HepG2 (cell line): Measurements from ENCODE around the gene C11orf24. TPM values are rescaled to one million over a fixed set of nuclear protein-coding genes. Genes with fewer than 3 reads are reported as not detected.

Experiments
- BORCS8-MEF2B ChIP-seq: sonication (generic); formaldehyde crosslinking; IDR thresholded peaks from 2 replicates; pipeline ENCODE4 v1.8.0; 2022; ENCODE audit warnings: mild to moderate bottlenecking, missing genetic modification reagents
- BRCA1 ChIP-seq: sonication (generic); formaldehyde crosslinking; IDR thresholded peaks from 2 replicates; pipeline ENCODE4 v1.4.0; 2020; ENCODE audit warnings: missing genetic modification reagents
- EHMT2 ChIP-seq: fragments of 200-600 bp; sonication (generic); IDR thresholded peaks from 2 replicates; pipeline ENCODE4 v1.7.0; 2017; ENCODE audit warnings: antibody characterized with exemption, low read depth, low read length, borderline replicate concordance
- HNRNPH1 ChIP-seq: fragments of 200-400 bp; formaldehyde crosslinking; optimal IDR thresholded peaks from 2 replicates; pipeline ENCODE3; 2017; ENCODE audit warnings: mild to moderate bottlenecking, low read depth, low read length
- HOXA3 ChIP-seq: sonication (generic); formaldehyde crosslinking; IDR thresholded peaks from 2 replicates; pipeline ENCODE4 v1.5.0; 2020; ENCODE audit warnings: missing genetic modification reagents
- IKZF5 ChIP-seq: IDR thresholded peaks from 2 replicates; pipeline ENCODE4 v1.6.1; 2018; ENCODE audit warnings: missing genetic modification reagents, mild to moderate bottlenecking, missing compliant biosample characterization
- KLF13 ChIP-seq: sonication (generic); formaldehyde crosslinking; IDR thresholded peaks from 2 replicates; pipeline ENCODE4 v1.4.0; 2020; ENCODE audit warnings: mild to moderate bottlenecking, missing genetic modification reagents
- MBNL3 ChIP-seq: fragments of 250-450 bp; sonication (Bioruptor Pico); conservative IDR thresholded peaks from 2 replicates; pipeline ENCODE4 v1.8.0; 2022; ENCODE audit warnings: mild to moderate bottlenecking, inconsistent platforms
- ZKSCAN8 ChIP-seq: IDR thresholded peaks from 2 replicates; pipeline ENCODE4 v1.6.1; 2016; ENCODE audit warnings: borderline replicate concordance, missing genetic modification reagents, missing compliant biosample characterization
- ZNF180 ChIP-seq: sonication (generic); formaldehyde crosslinking; IDR thresholded peaks from 2 replicates; pipeline ENCODE4 v1.4.0; 2020; ENCODE audit warnings: low read depth, missing genetic modification reagents, borderline replicate concordance
- ZNF367 ChIP-seq: sonication (generic); formaldehyde crosslinking; IDR thresholded peaks from 2 replicates; pipeline ENCODE4 v1.4.0; 2020; ENCODE audit warnings: missing genetic modification reagents, borderline replicate concordance
- ZNF484 ChIP-seq: sonication (generic); formaldehyde crosslinking; IDR thresholded peaks from 2 replicates; pipeline ENCODE4 v1.5.1; 2020; ENCODE audit warnings: mild to moderate bottlenecking, low read depth, missing genetic modification reagents, borderline replicate concordance
- polyA plus RNA-seq, 8 experiments: library from polyadenylated mRNA; depleted of rRNA in 3 of 8; stranded (reverse) in 7 of 8; unstranded in 1 of 8; fragments of >200 nt; fragmentation: Illumina TruSeq in 4 of 8; extraction: Trizol in 4 of 8; gene quantifications; 2 replicates each; pipeline versions ENCODE4 v1.2.1 to v1.2.3, GENCODE V29; 2011 to 2016; ENCODE audit warnings: low read depth in 4 of 8, missing spikeins in 1 of 8, mixed read lengths in 1 of 8; ENCODE audit not compliant: insufficient read depth in 1 of 8
- total RNA-seq, 5 experiments: library from RNA; depleted of rRNA; stranded (reverse); fragments of >200 nt; fragmentation: Illumina TruSeq; extraction: Trizol; gene quantifications; 2 replicates each; pipeline ENCODE4 v1.2.3, GENCODE V29; 2016; ENCODE audit warnings: low read depth in 1 of 5
- TF ChIP-seq, protein P1 (sequence below): sonication (generic); formaldehyde crosslinking; IDR thresholded peaks from 2 replicates; pipeline ENCODE4 v1.8.1; 2023; ENCODE audit warnings: missing genetic modification reagents, inconsistent platforms, borderline replicate concordance
- TF ChIP-seq, protein P2 (sequence below): sonication (generic); formaldehyde crosslinking; IDR thresholded peaks from 2 replicates; pipeline ENCODE4 v1.4.0; 2020; ENCODE audit warnings: missing genetic modification reagents, borderline replicate concordance
- TF ChIP-seq, protein P3 (sequence below): sonication (generic); formaldehyde crosslinking; IDR thresholded peaks from 2 replicates; pipeline ENCODE4 v1.4.0; 2020; ENCODE audit warnings: missing genetic modification reagents, borderline replicate concordance
- TF ChIP-seq, protein P4 (sequence below): IDR thresholded peaks from 2 replicates; pipeline ENCODE4 v1.6.1; 2016
- TF ChIP-seq, protein P5 (sequence below): sonication (generic); formaldehyde crosslinking; IDR thresholded peaks from 2 replicates; pipeline ENCODE4 v1.9.0; 2021; ENCODE audit warnings: missing genetic modification reagents, mild to moderate bottlenecking, borderline replicate concordance

The C11orf24 gene
- total and polyA plus RNA-seq, 2 of the 13 experiments (the other 11 are each of a cell fraction or from before 2014, with no cell fraction given): 52.9 to 55.5 TPM

GRCh38 chr11:68256331-68256741 is 15.4 kb downstream of the C11orf24 start (continued):
- TF ChIP-seq, protein P1, sequence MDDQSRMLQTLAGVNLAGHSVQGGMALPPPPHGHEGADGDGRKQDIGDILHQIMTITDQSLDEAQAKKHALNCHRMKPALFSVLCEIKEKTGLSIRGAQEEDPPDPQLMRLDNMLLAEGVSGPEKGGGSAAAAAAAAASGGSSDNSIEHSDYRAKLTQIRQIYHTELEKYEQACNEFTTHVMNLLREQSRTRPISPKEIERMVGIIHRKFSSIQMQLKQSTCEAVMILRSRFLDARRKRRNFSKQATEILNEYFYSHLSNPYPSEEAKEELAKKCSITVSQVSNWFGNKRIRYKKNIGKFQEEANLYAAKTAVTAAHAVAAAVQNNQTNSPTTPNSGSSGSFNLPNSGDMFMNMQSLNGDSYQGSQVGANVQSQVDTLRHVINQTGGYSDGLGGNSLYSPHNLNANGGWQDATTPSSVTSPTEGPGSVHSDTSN (CRISPR knock-in tag): no peak
- TF ChIP-seq, protein P2, sequence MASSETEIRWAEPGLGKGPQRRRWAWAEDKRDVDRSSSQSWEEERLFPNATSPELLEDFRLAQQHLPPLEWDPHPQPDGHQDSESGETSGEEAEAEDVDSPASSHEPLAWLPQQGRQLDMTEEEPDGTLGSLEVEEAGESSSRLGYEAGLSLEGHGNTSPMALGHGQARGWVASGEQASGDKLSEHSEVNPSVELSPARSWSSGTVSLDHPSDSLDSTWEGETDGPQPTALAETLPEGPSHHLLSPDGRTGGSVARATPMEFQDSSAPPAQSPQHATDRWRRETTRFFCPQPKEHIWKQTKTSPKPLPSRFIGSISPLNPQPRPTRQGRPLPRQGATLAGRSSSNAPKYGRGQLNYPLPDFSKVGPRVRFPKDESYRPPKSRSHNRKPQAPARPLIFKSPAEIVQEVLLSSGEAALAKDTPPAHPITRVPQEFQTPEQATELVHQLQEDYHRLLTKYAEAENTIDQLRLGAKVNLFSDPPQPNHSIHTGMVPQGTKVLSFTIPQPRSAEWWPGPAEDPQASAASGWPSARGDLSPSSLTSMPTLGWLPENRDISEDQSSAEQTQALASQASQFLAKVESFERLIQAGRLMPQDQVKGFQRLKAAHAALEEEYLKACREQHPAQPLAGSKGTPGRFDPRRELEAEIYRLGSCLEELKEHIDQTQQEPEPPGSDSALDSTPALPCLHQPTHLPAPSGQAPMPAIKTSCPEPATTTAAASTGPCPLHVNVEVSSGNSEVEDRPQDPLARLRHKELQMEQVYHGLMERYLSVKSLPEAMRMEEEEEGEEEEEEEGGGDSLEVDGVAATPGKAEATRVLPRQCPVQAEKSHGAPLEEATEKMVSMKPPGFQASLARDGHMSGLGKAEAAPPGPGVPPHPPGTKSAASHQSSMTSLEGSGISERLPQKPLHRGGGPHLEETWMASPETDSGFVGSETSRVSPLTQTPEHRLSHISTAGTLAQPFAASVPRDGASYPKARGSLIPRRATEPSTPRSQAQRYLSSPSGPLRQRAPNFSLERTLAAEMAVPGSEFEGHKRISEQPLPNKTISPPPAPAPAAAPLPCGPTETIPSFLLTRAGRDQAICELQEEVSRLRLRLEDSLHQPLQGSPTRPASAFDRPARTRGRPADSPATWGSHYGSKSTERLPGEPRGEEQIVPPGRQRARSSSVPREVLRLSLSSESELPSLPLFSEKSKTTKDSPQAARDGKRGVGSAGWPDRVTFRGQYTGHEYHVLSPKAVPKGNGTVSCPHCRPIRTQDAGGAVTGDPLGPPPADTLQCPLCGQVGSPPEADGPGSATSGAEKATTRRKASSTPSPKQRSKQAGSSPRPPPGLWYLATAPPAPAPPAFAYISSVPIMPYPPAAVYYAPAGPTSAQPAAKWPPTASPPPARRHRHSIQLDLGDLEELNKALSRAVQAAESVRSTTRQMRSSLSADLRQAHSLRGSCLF (CRISPR knock-in tag): no peak
- TF ChIP-seq, protein P3, sequence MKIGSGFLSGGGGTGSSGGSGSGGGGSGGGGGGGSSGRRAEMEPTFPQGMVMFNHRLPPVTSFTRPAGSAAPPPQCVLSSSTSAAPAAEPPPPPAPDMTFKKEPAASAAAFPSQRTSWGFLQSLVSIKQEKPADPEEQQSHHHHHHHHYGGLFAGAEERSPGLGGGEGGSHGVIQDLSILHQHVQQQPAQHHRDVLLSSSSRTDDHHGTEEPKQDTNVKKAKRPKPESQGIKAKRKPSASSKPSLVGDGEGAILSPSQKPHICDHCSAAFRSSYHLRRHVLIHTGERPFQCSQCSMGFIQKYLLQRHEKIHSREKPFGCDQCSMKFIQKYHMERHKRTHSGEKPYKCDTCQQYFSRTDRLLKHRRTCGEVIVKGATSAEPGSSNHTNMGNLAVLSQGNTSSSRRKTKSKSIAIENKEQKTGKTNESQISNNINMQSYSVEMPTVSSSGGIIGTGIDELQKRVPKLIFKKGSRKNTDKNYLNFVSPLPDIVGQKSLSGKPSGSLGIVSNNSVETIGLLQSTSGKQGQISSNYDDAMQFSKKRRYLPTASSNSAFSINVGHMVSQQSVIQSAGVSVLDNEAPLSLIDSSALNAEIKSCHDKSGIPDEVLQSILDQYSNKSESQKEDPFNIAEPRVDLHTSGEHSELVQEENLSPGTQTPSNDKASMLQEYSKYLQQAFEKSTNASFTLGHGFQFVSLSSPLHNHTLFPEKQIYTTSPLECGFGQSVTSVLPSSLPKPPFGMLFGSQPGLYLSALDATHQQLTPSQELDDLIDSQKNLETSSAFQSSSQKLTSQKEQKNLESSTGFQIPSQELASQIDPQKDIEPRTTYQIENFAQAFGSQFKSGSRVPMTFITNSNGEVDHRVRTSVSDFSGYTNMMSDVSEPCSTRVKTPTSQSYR (CRISPR knock-in tag): peak; percentile 55; the same call in 1 of the 2 replicates
- TF ChIP-seq, protein P4, sequence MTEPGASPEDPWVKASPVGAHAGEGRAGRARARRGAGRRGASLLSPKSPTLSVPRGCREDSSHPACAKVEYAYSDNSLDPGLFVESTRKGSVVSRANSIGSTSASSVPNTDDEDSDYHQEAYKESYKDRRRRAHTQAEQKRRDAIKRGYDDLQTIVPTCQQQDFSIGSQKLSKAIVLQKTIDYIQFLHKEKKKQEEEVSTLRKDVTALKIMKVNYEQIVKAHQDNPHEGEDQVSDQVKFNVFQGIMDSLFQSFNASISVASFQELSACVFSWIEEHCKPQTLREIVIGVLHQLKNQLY (CRISPR knock-in tag): no peak
- TF ChIP-seq IKZF5 (CRISPR knock-in tag): no peak
- peak; percentile 34; the same call in 1 of the 2 replicates for TF ChIP-seq HOXA3 (CRISPR knock-in tag)
- no peak for TF ChIP-seq HNRNPH1
- TF ChIP-seq KLF13 (CRISPR knock-in tag): no peak
- TF ChIP-seq ZNF367 (CRISPR knock-in tag): no peak
- TF ChIP-seq MBNL3: no peak
- TF ChIP-seq ZNF484 (CRISPR knock-in tag): no peak
- TF ChIP-seq BORCS8-MEF2B: no peak
- TF ChIP-seq ZKSCAN8 (CRISPR knock-in tag): no peak
- TF ChIP-seq ZNF180 (CRISPR knock-in tag): no peak
- no peak for TF ChIP-seq BRCA1 (CRISPR knock-in tag)
- no peak for TF ChIP-seq EHMT2
- TF ChIP-seq, protein P5, sequence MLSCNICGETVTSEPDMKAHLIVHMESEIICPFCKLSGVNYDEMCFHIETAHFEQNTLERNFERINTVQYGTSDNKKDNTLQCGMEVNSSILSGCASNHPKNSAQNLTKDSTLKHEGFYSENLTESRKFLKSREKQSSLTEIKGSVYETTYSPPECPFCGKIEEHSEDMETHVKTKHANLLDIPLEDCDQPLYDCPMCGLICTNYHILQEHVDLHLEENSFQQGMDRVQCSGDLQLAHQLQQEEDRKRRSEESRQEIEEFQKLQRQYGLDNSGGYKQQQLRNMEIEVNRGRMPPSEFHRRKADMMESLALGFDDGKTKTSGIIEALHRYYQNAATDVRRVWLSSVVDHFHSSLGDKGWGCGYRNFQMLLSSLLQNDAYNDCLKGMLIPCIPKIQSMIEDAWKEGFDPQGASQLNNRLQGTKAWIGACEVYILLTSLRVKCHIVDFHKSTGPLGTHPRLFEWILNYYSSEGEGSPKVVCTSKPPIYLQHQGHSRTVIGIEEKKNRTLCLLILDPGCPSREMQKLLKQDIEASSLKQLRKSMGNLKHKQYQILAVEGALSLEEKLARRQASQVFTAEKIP (CRISPR knock-in tag): no peak
